HEK293 (cell line): Measurements from ENCODE around the gene ASIC1.

Experiments used
- CTCF ChIA-PET: fragments of 350-600 bp; formaldehyde crosslinking; extraction: SDS; loops from one replicate; lab custom pipeline; 2021; ENCODE audit warnings: antibody characterized with exemption; lab: Yijun Ruan, JAX
- POLR2A ChIA-PET: fragments of 300-600 bp; formaldehyde crosslinking; extraction: SDS; loops from one replicate; lab custom pipeline; 2020; ENCODE audit warnings: antibody characterized with exemption, inconsistent platforms; lab: Yijun Ruan, JAX
- H3K27ac ChIP-seq: fragments of 200-500 bp; sonication (Bioruptor generic); 2 replicates; pipeline ENCODE4 v1.5.1; 2014; ENCODE audit warnings: low read depth, low read length, control low read depth, inconsistent platforms; ENCODE audit errors: extremely low read depth
- H3K36me3 ChIP-seq, 2 experiments: fragments of 200-500 bp in 1 of 2; sonication (Bioruptor generic) in 1 of 2; 1 replicate in 1 of 2; 2 replicates in 1 of 2; pipeline ENCODE4 v1.5.1; 2014 to 2017; ENCODE audit warnings: inconsistent platforms in 2 of 2, low read length in 2 of 2; ENCODE audit not compliant: control insufficient read depth in 2 of 2, insufficient read depth in 1 of 2
- H3K4me1 ChIP-seq: fragments of 200-500 bp; sonication (Bioruptor generic); 2 replicates; pipeline ENCODE4 v1.5.1; 2014; ENCODE audit warnings: mild to moderate bottlenecking, low read length, inconsistent platforms; ENCODE audit not compliant: control insufficient read depth, insufficient read depth
- H3K4me3 ChIP-seq: 2 replicates; pipeline ENCODE4 v1.5.1; 2011; ENCODE audit warnings: low read depth, mild to moderate bottlenecking, control low read depth, low read length, moderate library complexity
- H3K9me3 ChIP-seq: fragments of 200-500 bp; sonication (Bioruptor generic); 2 replicates; pipeline ENCODE4 v1.5.1; 2014; ENCODE audit warnings: low read depth, low read length, inconsistent platforms; ENCODE audit not compliant: control insufficient read depth, insufficient read depth
- BCL11B ChIP-seq: fragments of 450-650 bp; formaldehyde crosslinking; IDR thresholded peaks from 2 replicates; pipeline ENCODE4 v1.5.1; 2016; ENCODE audit warnings: low read depth, missing biosample characterization, missing genetic modification characterization
- GFI1B ChIP-seq: fragments of 450-650 bp; formaldehyde crosslinking; IDR thresholded peaks from 2 replicates; pipeline ENCODE4 v1.5.1; 2016; ENCODE audit warnings: missing biosample characterization, missing genetic modification characterization
- GLIS2 ChIP-seq: fragments of 450-650 bp; formaldehyde crosslinking; IDR thresholded peaks from 2 replicates; pipeline ENCODE4 v1.5.1; 2016; ENCODE audit warnings: missing biosample characterization, missing genetic modification characterization
- HOXD13 ChIP-seq: sonication (generic); formaldehyde crosslinking; IDR thresholded peaks from 2 replicates; pipeline ENCODE4 v1.8.0; 2022; ENCODE audit warnings: missing genetic modification reagents, borderline replicate concordance
- IKZF3 ChIP-seq: fragments of 450-650 bp; IDR thresholded peaks from 2 replicates; pipeline ENCODE4 v1.5.0; 2018; ENCODE audit warnings: missing biosample characterization, mild to moderate bottlenecking, missing genetic modification characterization, moderate library complexity
- MEIS1 ChIP-seq: sonication (generic); formaldehyde crosslinking; IDR thresholded peaks from 2 replicates; pipeline ENCODE4 v1.8.1; 2022; ENCODE audit warnings: missing genetic modification reagents, mild to moderate bottlenecking, borderline replicate concordance
- SCRT1 ChIP-seq: fragments of 450-650 bp; formaldehyde crosslinking; IDR thresholded peaks from 2 replicates; pipeline ENCODE4 v1.5.1; 2016; ENCODE audit warnings: missing biosample characterization, missing genetic modification characterization, borderline replicate concordance
- SCRT2 ChIP-seq: fragments of 450-650 bp; formaldehyde crosslinking; IDR thresholded peaks from 2 replicates; pipeline ENCODE4 v1.5.1; 2016; ENCODE audit warnings: missing biosample characterization, missing genetic modification characterization
- SP2 ChIP-seq: fragments of 450-650 bp; formaldehyde crosslinking; IDR thresholded peaks from 2 replicates; pipeline ENCODE4 v1.5.1; 2016; ENCODE audit warnings: missing biosample characterization, missing genetic modification characterization
- SP3 ChIP-seq: fragments of 450-650 bp; formaldehyde crosslinking; IDR thresholded peaks from 2 replicates; pipeline ENCODE4 v1.5.1; 2016; ENCODE audit warnings: missing biosample characterization, missing genetic modification characterization
- WT1 ChIP-seq: fragments of 450-650 bp; formaldehyde crosslinking; IDR thresholded peaks from 2 replicates; pipeline ENCODE4 v1.5.1; 2016; ENCODE audit warnings: missing biosample characterization, missing genetic modification characterization
- ZBTB21 ChIP-seq: fragments of 450-650 bp; formaldehyde crosslinking; IDR thresholded peaks from 2 replicates; pipeline ENCODE4 v1.5.1; 2017; ENCODE audit warnings: missing biosample characterization, missing genetic modification characterization
- ZBTB48 ChIP-seq: fragments of 450-650 bp; formaldehyde crosslinking; IDR thresholded peaks from 2 replicates; pipeline ENCODE4 v1.5.1; 2016; ENCODE audit warnings: missing biosample characterization, missing genetic modification characterization
- ZFP41 ChIP-seq: fragments of 450-650 bp; formaldehyde crosslinking; IDR thresholded peaks from 2 replicates; pipeline ENCODE4 v1.5.1; 2016; ENCODE audit warnings: missing biosample characterization, missing genetic modification characterization, borderline replicate concordance
- ZIC2 ChIP-seq: fragments of 450-650 bp; formaldehyde crosslinking; IDR thresholded peaks from 2 replicates; pipeline ENCODE4 v1.5.1; 2016; ENCODE audit warnings: missing biosample characterization, missing genetic modification characterization
- ZNF155 ChIP-seq: fragments of 450-650 bp; formaldehyde crosslinking; IDR thresholded peaks from 2 replicates; pipeline ENCODE4 v1.5.1; 2016; ENCODE audit warnings: missing biosample characterization, missing genetic modification characterization
- ZNF16 ChIP-seq: fragments of 450-650 bp; formaldehyde crosslinking; IDR thresholded peaks from 2 replicates; pipeline ENCODE4 v1.5.1; 2016; ENCODE audit warnings: low read depth, missing biosample characterization, missing genetic modification characterization
- ZNF175 ChIP-seq: fragments of 450-650 bp; formaldehyde crosslinking; IDR thresholded peaks from 2 replicates; pipeline ENCODE4 v1.5.1; 2016; ENCODE audit warnings: missing biosample characterization, missing genetic modification characterization
- ZNF266 ChIP-seq: fragments of 450-650 bp; formaldehyde crosslinking; IDR thresholded peaks from 2 replicates; pipeline ENCODE4 v1.5.1; 2016; ENCODE audit warnings: missing biosample characterization, missing genetic modification characterization, low read depth
- ZNF514 ChIP-seq: fragments of 450-650 bp; formaldehyde crosslinking; IDR thresholded peaks from 2 replicates; pipeline ENCODE4 v1.5.1; 2016; ENCODE audit warnings: missing biosample characterization, missing genetic modification characterization
- ZNF530 ChIP-seq: fragments of 450-650 bp; formaldehyde crosslinking; IDR thresholded peaks from 2 replicates; pipeline ENCODE4 v1.5.1; 2016; ENCODE audit warnings: low read depth, missing biosample characterization, missing genetic modification characterization
- ZNF561 ChIP-seq: fragments of 450-650 bp; IDR thresholded peaks from 2 replicates; pipeline ENCODE4 v1.5.1; 2018; ENCODE audit warnings: missing biosample characterization, missing genetic modification characterization, borderline replicate concordance
- ZNF585B ChIP-seq: fragments of 450-650 bp; formaldehyde crosslinking; IDR thresholded peaks from 2 replicates; pipeline ENCODE4 v1.5.1; 2016; ENCODE audit warnings: missing biosample characterization, missing genetic modification characterization
- ZNF610 ChIP-seq: fragments of 450-650 bp; formaldehyde crosslinking; IDR thresholded peaks from 2 replicates; pipeline ENCODE4 v1.5.1; 2016; ENCODE audit warnings: missing biosample characterization, missing genetic modification characterization, borderline replicate concordance
- ZNF626 ChIP-seq: fragments of 450-650 bp; sonication (Bioruptor Pico); formaldehyde crosslinking; IDR thresholded peaks from 2 replicates; pipeline ENCODE4 v1.5.1; 2018; ENCODE audit warnings: missing biosample characterization, missing genetic modification characterization, inconsistent platforms
- ZSCAN30 ChIP-seq: fragments of 450-650 bp; IDR thresholded peaks from 2 replicates; pipeline ENCODE4 v1.5.1; 2018; ENCODE audit warnings: missing biosample characterization, mild to moderate bottlenecking, missing genetic modification characterization, moderate library complexity
- ZXDB ChIP-seq: fragments of 450-650 bp; formaldehyde crosslinking; IDR thresholded peaks from 2 replicates; pipeline ENCODE4 v1.5.1; 2016; ENCODE audit warnings: missing biosample characterization, missing genetic modification characterization
- TF ChIP-seq, protein P1 (sequence below): fragments of 450-650 bp; formaldehyde crosslinking; IDR thresholded peaks from 2 replicates; pipeline ENCODE4 v1.5.1; 2016; ENCODE audit warnings: missing biosample characterization, missing genetic modification characterization

Gene ASIC1

GRCh38 chr12:50060120-50060468 lies 2.7 kb downstream of the ASIC1 start:
- H3K9me3 ChIP-seq, result no peaks in the 10 kb centered on the region
- CTCF ChIA-PET, result interaction anchor here (0.7 to 5.1 kb wide), 3 partner anchors 10 to 94 kb away, joined by 5 to 40 read pairs (median 23); no protein-coding TSS in a partner anchor
- no peaks in the 10 kb centered on the region; the same call in 1 of the 2 replicates for H3K4me1 ChIP-seq
- H3K36me3 ChIP-seq, result peaks cover 0 to 34% of the 10 kb centered on the region in 2 experiments; a peak in 1 of 3 replicates
- H3K27ac ChIP-seq, result no peak overlapping the region
- no peak for TF ChIP-seq ZIC2 (tag by site-specific recombination)
- TF ChIP-seq SCRT2, result peak; percentile 83
- peak; percentile 94 for TF ChIP-seq SCRT1 (tag by site-specific recombination)
- H3K4me3 ChIP-seq, result no peak overlapping the region
- POLR2A ChIA-PET, result interaction anchor here (1.5 kb wide), 1 partner anchor 25 kb away, joined by 5 read pairs; the partner anchor contains the start of gene SMARCD1

DNA sequence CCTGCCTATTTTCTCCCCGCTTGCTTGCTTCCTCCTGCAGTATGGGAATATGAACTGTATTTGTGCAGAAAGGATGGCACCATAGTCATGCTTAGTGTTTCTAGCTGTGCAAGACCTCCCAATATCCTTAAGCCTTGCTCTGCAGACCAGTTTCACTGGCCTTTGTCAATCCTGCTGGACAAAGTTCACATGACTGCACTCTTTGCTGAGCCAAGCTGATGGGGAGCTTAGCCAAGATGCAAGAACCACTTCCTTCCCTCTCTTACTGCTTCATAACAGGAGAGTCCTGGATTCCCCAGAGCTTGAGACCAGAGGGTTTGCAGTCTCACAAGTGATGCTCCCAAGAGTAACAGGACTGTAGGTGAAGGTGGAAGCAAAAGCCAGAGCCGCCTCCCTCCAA lies 3.8 kb downstream of the ASIC1 start:
- H3K4me1 ChIP-seq, result no peaks in the 10 kb centered on the region; the same call in 1 of the 2 replicates
- TF ChIP-seq GFI1B (tag by site-specific recombination) (no peak), ZNF530 (tag by site-specific recombination) (no peak), ZNF626 (tag by site-specific recombination) (no peak), ZNF610 (no peak), ZNF514 (tag by site-specific recombination) (no peak), ZXDB (no peak), ZNF175 (no peak), SP3 (tag by site-specific recombination) (no peak), ZNF266 (tag by site-specific recombination) (no peak), ZSCAN30 (tag by site-specific recombination) (no peak)
- TF ChIP-seq, all 188 proteins: peak for 0
- Histone ChIP-seq H3K9me3 (no peaks in the 10 kb centered on the region), H3K4me3 (no peak overlapping the region), H3K27ac (no peak overlapping the region), H3K36me3 (peaks cover 0 to 42% of the 10 kb centered on the region in 2 experiments; a peak in 1 of 3 replicates)
- ChIA-PET CTCF (interaction anchor here (0.7 to 5.1 kb wide), 4 partner anchors 9 to 116 kb away, joined by 4 to 40 read pairs (median 20); no protein-coding TSS in a partner anchor), POLR2A (no interaction called here)

DNA sequence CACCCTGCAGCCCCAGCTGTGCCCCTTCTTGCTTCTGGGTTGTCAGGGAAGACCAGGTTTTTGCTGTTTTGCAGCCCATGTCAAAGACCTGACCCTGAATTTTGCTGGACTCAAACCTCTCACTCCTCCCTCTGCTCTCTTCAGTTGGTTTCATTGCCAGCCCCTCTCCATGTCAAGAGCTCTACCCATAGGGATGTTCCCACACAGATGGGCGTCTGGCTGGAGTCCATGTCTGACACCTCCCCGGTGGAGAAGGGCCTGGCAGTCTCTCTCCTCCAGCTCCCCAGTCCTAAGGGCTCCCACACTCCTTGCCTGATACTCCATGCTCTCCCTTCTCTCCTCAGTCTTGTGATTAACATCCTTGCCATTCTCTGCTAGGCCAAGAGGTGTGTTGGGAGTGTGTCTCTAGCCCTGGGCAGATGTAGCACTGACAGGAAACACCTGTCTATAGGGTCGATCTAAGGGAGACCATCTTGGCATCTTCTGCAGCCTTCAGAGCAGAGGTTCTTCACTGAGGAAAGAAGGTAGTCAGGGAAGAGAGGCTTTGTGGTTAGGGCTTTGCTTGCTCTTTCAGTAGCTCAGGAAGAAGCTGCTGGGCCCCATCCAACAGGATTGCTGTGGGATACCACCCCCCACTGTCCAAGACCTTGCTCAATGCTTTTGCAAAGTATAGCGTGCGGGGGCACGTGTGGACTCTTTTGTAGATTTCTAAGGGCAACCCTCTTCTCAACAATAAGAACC lies 4.7 kb downstream of the ASIC1 start:
- ChIA-PET POLR2A (interaction anchor here (0.5 kb wide), 1 partner anchor 54 kb away, joined by 4 read pairs; no protein-coding TSS in a partner anchor), CTCF (interaction anchor here (0.6 to 7.2 kb wide), 4 partner anchors 8 to 95 kb away, joined by 3 to 51 read pairs (median 28); no protein-coding TSS in a partner anchor)
- Histone ChIP-seq H3K4me1 (no peaks in the 10 kb centered on the region; the same call in 1 of the 2 replicates), H3K9me3 (no peaks in the 10 kb centered on the region), H3K36me3 (peaks cover 0 to 47% of the 10 kb centered on the region in 2 experiments; a peak in 1 of 3 replicates), H3K4me3 (no peak overlapping the region), H3K27ac (no peak overlapping the region)
- TF ChIP-seq ZNF155 (tag by site-specific recombination) (no peak), SP2 (tag by site-specific recombination) (no peak)

- CTCF ChIA-PET, result interaction anchor here (0.6 to 7.2 kb wide), 5 partner anchors 7 to 1871 kb away, joined by 3 to 51 read pairs (median 16); no protein-coding TSS in a partner anchor
- Histone ChIP-seq H3K4me1 (no peaks in the 10 kb centered on the region; the same call in 1 of the 2 replicates), H3K36me3 (peaks cover 0 to 47% of the 10 kb centered on the region in 2 experiments; a peak in 1 of 3 replicates), H3K27ac (no peak overlapping the region), H3K4me3 (no peak overlapping the region), H3K9me3 (no peaks in the 10 kb centered on the region)
- POLR2A ChIA-PET, result no interaction called here
- no peak for TF ChIP-seq ZFP41
- TF ChIP-seq ZNF16 (tag by site-specific recombination), result no peak
- no peak for TF ChIP-seq IKZF3
- TF ChIP-seq WT1 (tag by site-specific recombination), result no peak
- TF ChIP-seq ZNF585B (tag by site-specific recombination), result no peak
- no peak for TF ChIP-seq HOXD13
- TF ChIP-seq MEIS1, result no peak
- no peak for TF ChIP-seq ZBTB21 (tag by site-specific recombination)
- TF ChIP-seq, protein P1, sequence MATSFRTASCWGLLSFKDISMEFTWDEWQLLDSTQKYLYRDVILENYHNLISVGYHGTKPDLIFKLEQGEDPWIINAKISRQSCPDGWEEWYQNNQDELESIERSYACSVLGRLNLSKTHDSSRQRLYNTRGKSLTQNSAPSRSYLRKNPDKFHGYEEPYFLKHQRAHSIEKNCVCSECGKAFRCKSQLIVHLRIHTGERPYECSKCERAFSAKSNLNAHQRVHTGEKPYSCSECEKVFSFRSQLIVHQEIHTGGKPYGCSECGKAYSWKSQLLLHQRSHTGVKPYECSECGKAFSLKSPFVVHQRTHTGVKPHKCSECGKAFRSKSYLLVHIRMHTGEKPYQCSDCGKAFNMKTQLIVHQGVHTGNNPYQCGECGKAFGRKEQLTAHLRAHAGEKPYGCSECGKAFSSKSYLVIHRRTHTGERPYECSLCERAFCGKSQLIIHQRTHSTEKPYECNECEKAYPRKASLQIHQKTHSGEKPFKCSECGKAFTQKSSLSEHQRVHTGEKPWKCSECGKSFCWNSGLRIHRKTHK (tag by site-specific recombination), result no peak
- no peak for TF ChIP-seq BCL11B (tag by site-specific recombination)
- TF ChIP-seq GLIS2, result no peak
- TF ChIP-seq ZNF561, result no peak
- TF ChIP-seq ZBTB48 (tag by site-specific recombination), result no peak
These were observed 5.5 kb downstream of the ASIC1 start for GRCh38 chr12:50062728-50063460.
